IPS-18a (cell line): ENCODE measurements around the gene RRM1.

Source experiments
- H3K27ac ChIP-seq: one replicate; pipeline ENCODE4 v1.5.1; 2013; ENCODE audit warnings: low read length
- H3K27me3 ChIP-seq: one replicate; pipeline ENCODE4 v1.6.1; 2013; ENCODE audit warnings: mild to moderate bottlenecking, low read length; ENCODE audit not compliant: control insufficient read depth, insufficient read depth
- H3K36me3 ChIP-seq: one replicate; pipeline ENCODE4 v1.6.1; 2013; ENCODE audit warnings: low read depth, low read length; ENCODE audit not compliant: control insufficient read depth
- H3K4me1 ChIP-seq: one replicate; pipeline ENCODE4 v1.6.1; 2013; ENCODE audit warnings: low read depth, low read length; ENCODE audit not compliant: control insufficient read depth
- H3K4me3 ChIP-seq: one replicate; pipeline ENCODE4 v1.5.1; 2013; ENCODE audit warnings: low read length
- H3K9ac ChIP-seq: one replicate; pipeline ENCODE4 v1.6.1; 2013; ENCODE audit warnings: mild to moderate bottlenecking, low read length, moderate library complexity
- H3K9me3 ChIP-seq: one replicate; pipeline ENCODE4 v1.6.1; 2013; ENCODE audit warnings: low read depth, low read length; ENCODE audit not compliant: control insufficient read depth

The RRM1 gene

DNA sequence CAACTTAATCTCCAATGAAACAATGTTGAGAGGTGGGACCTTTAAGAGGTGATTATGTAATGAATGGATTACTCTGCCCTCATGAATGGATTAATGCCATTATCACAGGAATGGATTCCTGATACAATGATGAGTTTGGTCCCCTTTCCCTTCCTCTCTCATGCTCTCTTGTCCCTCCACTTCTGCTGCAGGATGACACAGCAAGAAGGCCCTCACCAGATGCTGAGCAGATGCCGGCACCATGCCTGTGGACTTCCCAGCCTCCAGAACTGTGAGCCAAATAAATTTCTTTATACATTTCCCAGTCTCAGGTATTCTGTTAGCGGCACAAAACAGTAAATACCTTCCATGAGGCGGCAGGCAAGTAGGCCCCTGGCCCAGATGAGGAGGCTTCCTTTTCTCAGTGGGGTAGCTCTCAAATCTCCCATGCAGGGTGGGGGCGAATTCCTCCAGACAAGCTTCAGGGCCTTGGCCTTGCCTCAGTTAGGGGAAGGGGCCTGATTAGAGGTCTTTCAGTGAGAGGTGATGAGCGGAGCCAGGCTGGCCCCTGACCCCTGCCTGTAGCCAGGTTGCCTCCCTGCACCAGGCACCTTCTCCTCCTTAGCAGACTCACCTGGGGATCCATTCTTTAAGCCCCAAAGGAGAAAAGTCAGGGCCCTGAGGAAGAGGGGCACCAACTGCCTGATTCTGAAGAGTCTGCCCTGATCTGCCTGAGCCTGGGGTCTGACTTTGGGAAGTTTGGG lies 86.0 kb downstream of the RRM1 start:
- H3K27me3 ChIP-seq = no peaks in the 10 kb centered on the region
- no peaks in the 10 kb centered on the region for H3K4me1 ChIP-seq
- no peaks in the 10 kb centered on the region for H3K36me3 ChIP-seq
- no peak overlapping the region for H3K9ac ChIP-seq
- H3K4me3 ChIP-seq = no peak overlapping the region
- H3K27ac ChIP-seq = no peak overlapping the region
- H3K9me3 ChIP-seq = no peaks in the 10 kb centered on the region

DNA sequence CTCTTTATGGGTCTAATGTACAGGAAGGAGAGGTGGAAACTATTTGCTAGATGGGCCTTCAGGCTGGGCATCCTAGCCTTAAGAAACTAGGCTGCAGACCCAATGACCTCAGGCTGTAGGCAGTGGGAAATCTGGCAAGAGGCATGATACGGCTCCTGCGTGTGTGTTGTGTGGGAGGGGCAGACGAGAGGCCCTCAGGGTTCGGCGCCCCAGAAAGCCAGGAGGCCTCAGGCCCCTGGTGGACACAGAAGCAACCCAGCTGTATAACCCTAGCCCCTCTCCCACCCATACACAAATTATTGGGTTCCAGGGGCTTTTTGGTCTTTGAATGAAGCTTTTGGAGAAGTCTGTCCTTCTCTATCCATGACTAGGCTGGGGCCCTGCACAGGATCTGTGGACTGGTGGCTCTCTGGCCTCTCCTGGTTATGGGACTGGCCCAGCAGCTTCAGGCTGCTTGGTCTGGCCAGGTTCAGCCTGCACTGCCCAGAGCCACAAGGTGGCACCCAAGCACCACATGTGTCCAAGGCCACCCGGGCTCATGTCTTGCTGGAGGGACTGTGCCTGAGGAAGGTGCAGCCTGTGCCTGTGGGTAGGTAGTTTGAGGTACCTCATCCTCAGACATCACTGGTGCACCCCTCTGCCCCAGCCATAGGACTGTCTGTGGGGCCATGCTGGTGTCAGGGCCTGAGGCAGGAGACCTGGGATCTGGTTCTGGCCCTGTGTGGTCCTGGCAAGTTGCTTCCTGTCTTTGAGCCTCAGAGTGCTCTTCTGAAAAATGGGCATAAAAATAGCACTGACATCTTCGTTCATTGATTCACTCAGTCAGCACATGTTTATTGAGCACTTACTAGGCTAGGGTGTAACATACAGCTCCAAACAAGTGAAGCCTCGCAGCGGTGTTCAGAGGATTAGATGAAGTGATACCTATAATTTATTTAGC lies 87.5 kb downstream of the RRM1 start:
- Histone ChIP-seq H3K27me3 (no peaks in the 10 kb centered on the region), H3K4me3 (no peak overlapping the region), H3K4me1 (no peaks in the 10 kb centered on the region), H3K9ac (no peak overlapping the region), H3K9me3 (no peaks in the 10 kb centered on the region), H3K27ac (no peak overlapping the region), H3K36me3 (no peaks in the 10 kb centered on the region)

DNA sequence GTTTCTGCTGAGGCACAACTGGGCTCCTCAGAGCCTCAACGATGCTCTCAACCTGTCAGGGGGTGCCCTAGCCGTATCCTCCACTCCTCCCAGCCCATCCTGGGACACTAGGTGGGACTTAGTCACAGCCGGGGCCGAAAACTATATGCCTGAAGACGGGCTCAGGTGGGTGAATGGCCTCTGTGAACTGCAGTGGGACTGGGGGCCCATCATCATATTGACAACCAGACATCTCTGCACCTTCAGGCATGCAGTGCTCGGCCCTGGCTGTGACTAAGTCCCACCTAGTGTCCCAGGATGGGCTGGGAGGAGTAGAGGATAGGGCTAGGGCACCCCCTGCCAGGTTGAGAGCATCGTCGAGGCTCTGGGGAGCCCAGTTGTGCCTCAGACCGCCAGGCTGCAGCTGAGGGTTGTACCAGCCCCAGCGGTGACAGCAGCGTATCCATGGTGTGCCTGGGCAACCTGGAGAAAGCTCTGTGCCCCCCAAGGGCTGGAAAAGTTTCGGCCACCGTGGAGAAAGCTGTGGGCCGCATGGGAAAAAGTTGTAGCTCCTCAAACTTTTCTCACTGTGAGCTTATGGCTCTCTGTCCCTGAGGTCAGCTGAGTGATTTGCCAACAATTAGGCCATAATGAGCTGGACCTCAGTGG lies 88.9 kb downstream of the RRM1 start:
- no peaks in the 10 kb centered on the region for H3K9me3 ChIP-seq
- no peak overlapping the region for H3K27ac ChIP-seq
- H3K36me3 ChIP-seq = no peaks in the 10 kb centered on the region
- H3K9ac ChIP-seq = no peak overlapping the region
- H3K4me1 ChIP-seq = no peaks in the 10 kb centered on the region
- no peak overlapping the region for H3K4me3 ChIP-seq
- peaks cover 9% of the 10 kb centered on the region for H3K27me3 ChIP-seq

DNA sequence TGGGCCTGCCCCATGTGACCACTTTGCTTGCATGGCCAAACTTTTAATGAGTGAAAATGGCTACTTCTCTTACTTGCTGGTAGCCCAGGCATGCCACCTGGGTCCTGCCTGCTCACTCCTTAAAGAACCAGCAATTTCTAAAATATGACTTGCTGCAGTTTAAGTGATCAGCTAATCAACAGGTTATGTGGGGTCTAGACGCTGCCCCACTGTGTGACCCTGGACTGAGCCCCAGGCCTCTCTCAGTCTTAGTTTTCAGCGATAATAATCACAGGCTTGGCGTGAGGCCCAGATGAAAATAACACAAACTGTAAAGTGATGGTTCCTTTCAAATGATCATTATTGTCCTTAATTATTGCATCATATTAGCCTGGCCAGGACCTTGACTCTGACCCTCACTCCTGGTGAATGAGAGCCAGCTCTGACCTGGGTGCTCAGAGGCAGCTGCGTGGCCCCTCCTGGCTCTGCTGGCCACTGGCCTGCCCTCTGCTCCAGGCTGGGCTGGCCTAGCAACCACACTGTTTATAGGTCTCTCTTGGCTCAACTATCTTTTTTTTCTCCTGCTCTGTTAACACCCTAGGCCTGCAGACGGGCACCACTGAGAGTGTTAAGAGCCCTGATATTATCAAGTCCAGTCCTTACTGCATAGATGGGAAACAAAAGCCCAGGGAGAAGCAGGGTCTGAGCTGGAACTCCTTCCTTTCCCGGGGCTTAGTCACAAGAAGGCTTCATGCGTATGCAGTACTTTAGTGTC lies 89.7 kb downstream of the RRM1 start:
- no peak overlapping the region for H3K27ac ChIP-seq
- no peaks in the 10 kb centered on the region for H3K4me1 ChIP-seq
- H3K9ac ChIP-seq = no peak overlapping the region
- no peaks in the 10 kb centered on the region for H3K36me3 ChIP-seq
- peaks cover 12% of the 10 kb centered on the region for H3K27me3 ChIP-seq
- no peaks in the 10 kb centered on the region for H3K9me3 ChIP-seq
- H3K4me3 ChIP-seq = no peak overlapping the region

DNA sequence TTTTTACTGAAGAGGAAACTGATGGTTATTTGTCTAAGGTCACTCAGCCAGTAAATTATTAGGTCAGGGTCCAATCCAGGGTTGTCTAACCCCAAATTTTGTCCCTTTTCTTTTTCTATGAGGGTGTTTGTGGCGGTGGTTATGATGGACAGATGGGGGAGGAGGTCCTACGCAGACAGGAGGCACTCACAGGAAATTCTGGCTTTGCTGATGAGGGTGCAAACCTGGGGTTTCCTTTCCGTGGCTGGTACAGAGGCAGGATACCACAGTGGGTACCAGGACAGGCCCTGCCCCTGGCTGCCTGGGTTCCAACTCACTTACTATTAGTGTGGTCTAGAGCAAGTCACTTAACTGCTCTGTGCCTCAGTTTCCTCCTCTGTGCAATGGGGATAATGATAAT lies 91.0 kb downstream of the RRM1 start:
- no peaks in the 10 kb centered on the region for H3K36me3 ChIP-seq
- peaks cover 12% of the 10 kb centered on the region for H3K27me3 ChIP-seq
- no peak overlapping the region for H3K27ac ChIP-seq
- H3K9me3 ChIP-seq = no peaks in the 10 kb centered on the region
- H3K4me1 ChIP-seq = no peaks in the 10 kb centered on the region
- no peak overlapping the region for H3K9ac ChIP-seq
- H3K4me3 ChIP-seq = no peak overlapping the region

DNA sequence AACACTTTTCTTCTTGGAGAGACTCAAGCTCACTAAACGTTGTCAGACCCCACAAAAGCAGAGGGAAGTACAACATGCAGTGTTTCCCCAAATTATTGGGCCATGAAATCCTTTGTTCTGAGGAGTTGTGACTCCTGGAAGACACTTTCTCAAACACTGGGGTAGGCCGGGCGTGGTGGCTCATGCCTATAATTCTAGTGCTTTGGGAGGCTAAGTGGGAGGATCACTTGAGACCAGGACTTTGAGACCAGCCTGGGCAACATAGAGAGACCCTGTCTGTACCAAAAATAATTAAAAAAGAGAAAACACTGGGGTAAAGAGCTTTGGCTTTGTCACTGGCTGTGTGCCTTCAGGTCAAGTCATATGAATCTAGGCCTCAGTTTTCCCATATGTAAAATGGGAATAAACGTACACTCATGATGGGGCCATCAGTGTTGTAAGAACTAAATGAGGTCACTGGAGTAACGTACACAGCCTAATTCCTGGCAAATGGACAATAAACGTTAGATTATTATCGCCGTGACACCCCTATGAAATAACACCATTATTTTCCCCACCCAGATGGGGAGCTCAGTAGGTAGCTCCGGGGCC lies 92.0 kb downstream of the RRM1 start:
- Histone ChIP-seq H3K36me3 (no peaks in the 10 kb centered on the region), H3K4me1 (no peaks in the 10 kb centered on the region), H3K9me3 (no peaks in the 10 kb centered on the region), H3K27me3 (peaks cover 12% of the 10 kb centered on the region), H3K9ac (no peak overlapping the region), H3K27ac (no peak overlapping the region), H3K4me3 (peak overlapping the region; percentile 61)

DNA sequence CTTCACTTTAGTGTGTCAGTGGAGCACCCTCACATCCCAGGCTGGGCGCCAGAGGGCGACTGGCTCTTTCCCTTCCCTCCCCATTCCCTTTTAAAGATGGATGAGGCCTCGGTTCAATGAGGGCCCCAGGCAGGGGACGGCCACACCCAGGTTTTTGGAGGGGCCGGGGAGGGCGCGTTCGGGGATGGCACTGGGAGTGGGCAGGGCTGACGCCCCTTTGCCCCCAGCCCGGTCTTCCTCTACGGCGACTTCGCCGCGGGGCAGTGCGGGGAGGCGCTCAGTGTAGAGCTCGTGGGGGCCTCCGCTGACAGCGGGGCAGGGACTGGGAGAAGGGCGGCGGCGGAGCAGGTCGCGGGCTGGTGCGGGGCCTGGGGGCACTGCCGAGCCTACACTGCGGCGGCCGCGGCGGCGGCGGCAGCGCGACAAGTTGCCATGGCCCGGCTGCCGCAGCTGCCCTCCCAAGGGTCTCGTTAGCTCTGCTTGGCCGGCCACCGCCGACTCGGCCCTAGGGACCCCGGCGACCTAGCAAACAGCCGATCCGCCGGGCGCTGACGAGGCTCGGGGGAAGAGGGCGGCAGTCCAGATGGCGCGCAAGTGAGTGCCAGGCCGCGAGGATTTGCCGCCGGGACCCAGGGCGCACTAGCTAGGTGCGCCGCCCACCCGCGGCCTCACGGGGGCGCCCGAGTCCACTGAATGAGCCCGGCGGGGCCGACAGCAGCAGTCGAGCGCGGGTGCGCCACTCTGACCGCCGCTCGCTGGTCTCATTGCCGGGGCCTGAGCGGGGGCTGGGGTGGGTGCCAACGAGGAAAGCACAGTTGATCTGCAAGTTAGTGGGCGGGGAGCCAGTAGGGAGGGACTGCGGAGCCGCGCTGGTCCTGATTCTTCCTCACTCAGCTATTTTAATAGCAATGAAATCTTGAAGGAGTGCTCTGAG lies 92.7 kb downstream of the RRM1 start:
- H3K27me3 ChIP-seq = peaks cover 12% of the 10 kb centered on the region
- H3K27ac ChIP-seq = no peak overlapping the region
- H3K9ac ChIP-seq = peak overlapping the region; percentile 13
- H3K36me3 ChIP-seq = no peaks in the 10 kb centered on the region
- H3K9me3 ChIP-seq = no peaks in the 10 kb centered on the region
- no peaks in the 10 kb centered on the region for H3K4me1 ChIP-seq
- H3K4me3 ChIP-seq = peak overlapping the region; percentile 61
